Erythroblast (primary cell): Measurements from ENCODE around the gene COL25A1.

Experiments
- GATA1 ChIP-seq: IDR thresholded peaks from 2 replicates; pipeline ENCODE4 v1.6.1; 2011; ENCODE audit warnings: low read depth, mild to moderate bottlenecking, control low read depth, low read length, moderate library complexity
- POLR2A ChIP-seq: IDR thresholded peaks from 2 replicates; pipeline ENCODE4 v1.6.1; 2011; ENCODE audit warnings: mild to moderate bottlenecking, low read length

DNA sequence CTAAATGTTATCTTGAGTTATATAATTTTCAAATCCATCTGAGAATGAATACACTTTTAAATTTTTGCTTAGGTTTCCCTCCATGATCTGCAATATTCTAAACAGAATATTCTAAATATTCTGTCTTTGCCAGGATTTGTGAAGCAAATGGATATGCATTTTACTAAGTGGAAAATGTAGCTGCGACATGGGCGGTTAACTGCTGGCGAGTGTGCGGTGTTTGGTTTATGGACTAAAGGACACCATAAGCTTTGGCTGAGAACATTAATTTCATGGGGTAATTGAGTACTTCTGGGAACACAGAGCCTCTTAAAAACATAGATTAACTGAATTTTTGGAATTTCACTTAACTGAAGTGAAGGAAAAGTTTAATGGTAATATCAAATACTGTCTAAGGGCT lies 385.8 kb downstream of the COL25A1 start:
- TF ChIP-seq POLR2A (no peak), GATA1 (no peak)
